HG03469 (cell line): Measurements from ENCODE around the gene PRKCA.
"Not testable (repeated sequence)": the region's sequence is repeated elsewhere in the genome, so short reads cannot be mapped to it uniquely, and the experiment has no call there.

ENCODE experiments used
- ATAC-seq: cut with Tn5 transposase; IDR thresholded peaks from one replicate; pipeline ENCODE4 v1.9.1; 2021; ENCODE audit warnings: mild to moderate bottlenecking, moderate library complexity, moderate number of reproducible peaks; ENCODE audit not compliant: unreplicated experiment

Gene PRKCA

DNA sequence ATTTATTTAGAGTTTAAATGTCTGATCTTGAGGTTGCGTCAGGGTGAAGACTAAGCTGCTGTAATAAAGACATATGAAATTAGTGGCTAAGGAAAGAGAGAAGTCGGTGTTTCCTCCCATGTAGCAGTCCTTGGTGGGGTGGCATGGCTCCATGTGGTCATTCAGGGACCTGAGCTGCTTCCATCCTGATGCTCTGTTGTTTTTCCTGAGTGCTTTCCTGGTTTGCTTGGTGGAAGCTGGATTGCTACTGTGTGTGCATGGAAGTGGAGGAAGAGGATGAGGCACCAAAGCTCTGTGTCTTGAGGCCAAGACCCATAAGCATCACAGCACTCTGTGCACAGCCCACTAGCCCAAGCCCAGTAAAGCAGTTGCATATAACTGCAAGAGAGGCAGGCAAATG, 290.7 kb downstream of the PRKCA start:
- ATAC-seq: no peak

GRCh38 chr17:66595893-66596292, 293.5 kb downstream of the PRKCA start:
- no peak for ATAC-seq

DNA sequence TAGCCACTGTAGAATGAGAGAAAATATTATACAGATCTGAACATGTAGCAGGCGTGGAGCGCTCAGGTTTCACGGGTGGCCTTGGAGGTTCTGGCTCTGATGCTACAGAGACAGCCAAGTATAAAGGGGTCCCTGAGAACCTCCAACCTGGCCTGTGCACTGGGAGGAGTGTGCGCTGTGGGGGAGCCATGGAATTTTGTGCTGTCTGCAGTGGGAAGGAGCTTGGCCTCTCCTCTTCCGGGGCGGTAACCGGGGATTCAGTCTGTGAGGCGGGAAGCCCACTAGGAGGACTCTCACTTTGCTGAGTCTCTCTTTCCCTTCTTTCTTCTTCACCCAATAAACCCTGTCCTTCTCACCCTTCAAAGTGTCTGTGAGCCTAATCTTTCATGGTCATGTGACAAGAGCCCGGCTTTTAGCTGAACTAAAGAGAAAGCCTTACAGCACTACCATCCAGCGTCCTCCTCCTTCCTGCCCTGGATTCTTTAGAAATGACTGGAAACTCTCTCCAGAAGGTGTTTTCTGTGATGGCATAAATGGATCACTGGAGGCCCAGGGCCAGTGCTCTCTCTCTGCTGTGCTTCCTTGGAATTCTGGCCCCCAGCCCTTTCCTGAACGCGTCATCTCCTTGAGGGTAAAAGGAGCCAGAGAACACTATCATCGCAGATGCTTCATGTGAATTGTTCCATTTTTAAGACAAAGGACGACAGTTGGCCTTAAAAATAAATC, 300.4 kb downstream of the PRKCA start:
- no peak for ATAC-seq

DNA sequence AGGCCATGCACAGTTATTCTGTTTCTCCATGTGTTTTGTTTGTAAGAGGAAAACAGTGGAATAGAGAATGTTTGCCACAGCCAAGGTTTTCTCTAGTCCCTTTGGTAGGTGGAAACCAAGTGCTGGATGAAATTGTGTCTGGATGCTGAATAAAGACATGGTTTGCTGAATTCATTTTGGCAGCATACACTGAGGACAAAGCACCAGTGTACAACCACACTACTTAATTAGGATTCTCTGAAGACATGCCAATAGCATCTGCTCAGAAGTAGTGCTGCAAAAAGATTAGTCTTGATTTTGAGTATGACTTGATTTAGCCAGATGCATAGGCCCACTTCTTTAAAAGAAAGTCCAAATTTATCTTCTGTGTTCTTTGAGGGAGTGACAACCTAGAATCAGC, 302.0 kb downstream of the PRKCA start:
- ATAC-seq: no peak

- ATAC-seq: no peak
Observed at GRCh38 chr17:66605541-66605940, 303.1 kb downstream of the PRKCA start.

DNA sequence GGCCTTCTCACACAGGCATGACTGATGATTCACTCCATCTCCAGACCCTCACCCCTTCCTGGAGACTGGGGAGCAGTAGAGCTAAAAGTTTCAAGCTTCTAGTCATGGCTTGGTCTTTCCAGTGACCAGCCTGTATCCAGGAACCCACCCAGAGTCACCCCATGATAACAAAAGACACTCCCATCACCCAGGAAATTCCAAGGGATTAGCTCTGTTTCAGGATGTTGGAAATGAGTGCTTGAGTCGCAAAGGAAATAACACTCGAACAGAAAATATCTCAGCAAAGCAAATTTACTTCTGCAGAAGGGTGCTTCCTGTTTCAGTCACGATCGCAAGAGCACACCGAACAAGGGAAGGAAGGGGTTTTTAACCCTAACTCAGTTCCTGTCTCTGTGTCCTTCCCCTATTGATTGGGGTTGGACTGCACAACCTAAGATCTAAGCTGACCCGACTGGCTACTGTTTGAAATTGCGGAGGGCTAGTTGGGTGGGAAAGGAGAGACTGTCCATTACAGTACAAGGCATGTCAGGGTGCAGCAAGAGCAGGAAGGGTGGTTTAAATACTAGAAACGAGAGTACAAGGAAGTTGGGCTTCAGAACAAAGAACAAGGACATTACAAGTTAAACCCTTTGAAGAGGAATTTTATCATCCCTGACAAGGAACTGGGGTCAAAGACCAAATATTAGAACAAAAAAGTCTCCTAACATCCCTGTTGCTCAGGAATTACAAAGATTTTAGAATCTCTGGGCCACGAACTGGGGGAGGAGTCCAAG, 308.1 kb downstream of the PRKCA start:
- no peak for ATAC-seq

DNA sequence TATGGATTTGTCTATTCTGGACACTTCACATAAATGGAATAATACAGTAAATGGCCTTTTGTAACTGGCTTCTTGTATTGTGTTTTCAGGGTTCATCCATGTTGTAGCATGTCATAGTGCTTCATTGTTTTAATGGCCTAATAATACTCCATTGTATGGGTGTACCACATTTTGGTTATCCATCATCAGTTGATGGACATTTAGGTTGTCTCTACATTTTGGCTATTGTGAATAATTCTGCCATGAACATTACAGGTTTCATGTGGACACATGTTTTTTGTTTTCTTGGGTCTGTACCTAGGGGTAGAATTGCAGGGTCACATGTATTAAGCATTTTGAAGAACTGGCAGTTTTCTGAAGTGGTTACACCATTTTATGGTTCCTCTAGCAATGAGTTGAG, 309.0 kb downstream of the PRKCA start:
- ATAC-seq: no peak

- no peak for ATAC-seq
Observed at GRCh38 chr17:66612993-66613392, 310.6 kb downstream of the PRKCA start.

DNA sequence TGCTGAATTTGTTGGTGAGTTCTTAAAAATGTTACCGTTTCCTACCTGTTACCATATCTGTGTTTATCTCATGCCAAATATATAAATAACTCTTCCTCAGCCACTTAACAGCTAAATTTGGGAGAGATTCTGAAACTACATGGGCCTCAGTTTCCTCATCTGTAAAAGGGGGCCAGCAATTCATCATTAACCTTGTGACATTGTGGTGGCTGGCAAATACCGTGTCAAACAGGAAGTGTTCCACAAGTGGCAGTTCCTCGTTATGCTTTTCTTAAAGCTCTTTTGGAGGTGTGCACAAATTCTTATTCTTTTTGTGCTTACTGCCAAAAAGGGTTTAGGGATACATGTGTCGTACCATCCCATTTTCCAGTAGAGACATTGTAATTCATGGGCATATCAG, 312.1 kb downstream of the PRKCA start:
- no peak for ATAC-seq

GRCh38 chr17:66619206-66619605, 316.8 kb downstream of the PRKCA start:
- ATAC-seq: no peak

- ATAC-seq: no peak
Observed at GRCh38 chr17:66620528-66620927, 318.1 kb downstream of the PRKCA start.

DNA sequence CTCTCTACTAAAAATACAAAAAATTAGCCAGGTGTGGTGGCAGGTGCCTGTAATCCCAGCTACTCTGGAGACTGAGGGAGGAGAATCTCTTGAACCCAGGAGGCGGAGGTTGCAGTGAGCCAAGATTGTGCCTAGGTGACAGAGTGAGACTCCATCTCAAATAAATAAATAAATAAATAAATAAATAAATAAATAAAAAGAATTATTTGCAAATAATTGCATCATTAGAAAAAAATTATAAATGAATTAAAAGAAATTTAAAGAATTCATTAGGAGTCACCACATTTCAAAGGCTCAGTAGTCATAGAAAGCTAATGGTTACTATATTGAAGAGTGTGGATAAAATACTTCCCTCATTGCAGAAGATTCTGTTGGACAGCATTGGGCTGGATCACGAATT, 322.2 kb downstream of the PRKCA start:
- not testable (repeated sequence) for ATAC-seq

GRCh38 chr17:66625311-66625767, 322.9 kb downstream of the PRKCA start:
- ATAC-seq: no peak

DNA sequence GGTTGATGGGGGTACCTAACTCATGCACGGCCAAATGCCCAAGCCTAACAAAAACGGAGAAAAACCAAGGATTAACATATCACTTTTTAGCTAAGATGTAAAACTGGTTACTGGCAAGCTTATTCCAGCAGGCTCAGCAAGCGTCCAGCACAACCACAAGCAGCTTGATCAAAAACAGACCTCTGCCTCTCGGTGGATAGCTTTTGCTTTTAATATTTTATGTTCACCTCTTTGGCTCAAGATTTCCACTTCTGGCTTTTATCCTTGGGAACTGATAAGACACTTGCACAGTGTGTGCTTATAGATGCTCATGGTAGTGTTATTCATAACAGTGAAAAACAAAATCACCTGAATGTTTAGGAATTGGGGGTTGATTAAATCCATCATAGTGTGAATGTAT, 325.6 kb downstream of the PRKCA start:
- no peak for ATAC-seq

DNA sequence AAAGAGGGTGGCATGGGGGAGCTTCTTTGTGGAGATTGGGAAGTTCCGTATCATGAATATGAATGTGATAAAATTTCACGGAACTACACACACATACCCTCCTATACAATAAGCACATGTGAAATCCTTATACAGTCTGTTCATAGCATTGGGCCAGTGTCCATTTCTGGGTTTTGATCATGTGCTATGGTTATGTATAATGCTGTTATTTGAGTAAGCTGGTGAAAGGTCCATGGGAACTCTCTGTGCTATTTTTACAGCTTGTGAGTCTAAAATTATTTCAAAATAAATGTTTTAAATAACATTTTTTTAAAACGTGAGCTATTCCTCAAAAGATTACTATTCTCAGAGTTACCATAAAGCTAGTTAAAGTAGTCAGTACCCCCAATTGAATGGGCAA, 327.3 kb downstream of the PRKCA start:
- ATAC-seq: no peak

- ATAC-seq: no peak
Observed at GRCh38 chr17:66630379-66630778, 328.0 kb downstream of the PRKCA start.

DNA sequence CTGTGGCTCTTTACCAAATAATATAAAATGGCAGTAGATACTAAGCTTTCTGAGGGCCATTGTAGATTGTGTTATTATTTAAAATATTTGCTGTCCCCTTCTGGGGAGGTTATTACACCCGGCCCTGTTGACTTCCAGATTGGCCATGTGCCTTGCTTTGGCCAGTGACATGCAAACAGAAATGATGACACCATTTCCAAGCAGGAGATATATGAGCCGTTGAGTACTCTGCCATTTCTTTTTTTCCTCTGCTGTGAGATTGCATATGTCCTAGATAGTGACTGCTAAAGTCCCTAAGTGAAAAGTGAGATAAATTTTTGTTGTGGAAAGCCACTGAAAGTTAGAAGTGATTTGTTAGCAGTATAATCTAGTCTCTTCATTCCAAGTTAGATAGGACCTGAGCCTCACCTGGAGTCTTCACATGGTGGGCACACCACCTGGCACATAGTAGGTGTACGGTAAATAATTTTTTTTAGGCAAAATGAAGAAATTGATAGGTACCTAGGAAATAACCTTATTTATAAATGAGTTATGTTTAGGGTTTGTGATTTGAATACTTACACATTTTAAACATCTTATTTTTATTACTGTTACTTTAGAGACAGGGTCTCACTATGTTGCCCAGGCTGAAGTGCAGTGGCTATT, 328.5 kb downstream of the PRKCA start:
- ATAC-seq: no peak

GRCh38 chr17:66632731-66633130, 330.3 kb downstream of the PRKCA start:
- ATAC-seq: no peak

DNA sequence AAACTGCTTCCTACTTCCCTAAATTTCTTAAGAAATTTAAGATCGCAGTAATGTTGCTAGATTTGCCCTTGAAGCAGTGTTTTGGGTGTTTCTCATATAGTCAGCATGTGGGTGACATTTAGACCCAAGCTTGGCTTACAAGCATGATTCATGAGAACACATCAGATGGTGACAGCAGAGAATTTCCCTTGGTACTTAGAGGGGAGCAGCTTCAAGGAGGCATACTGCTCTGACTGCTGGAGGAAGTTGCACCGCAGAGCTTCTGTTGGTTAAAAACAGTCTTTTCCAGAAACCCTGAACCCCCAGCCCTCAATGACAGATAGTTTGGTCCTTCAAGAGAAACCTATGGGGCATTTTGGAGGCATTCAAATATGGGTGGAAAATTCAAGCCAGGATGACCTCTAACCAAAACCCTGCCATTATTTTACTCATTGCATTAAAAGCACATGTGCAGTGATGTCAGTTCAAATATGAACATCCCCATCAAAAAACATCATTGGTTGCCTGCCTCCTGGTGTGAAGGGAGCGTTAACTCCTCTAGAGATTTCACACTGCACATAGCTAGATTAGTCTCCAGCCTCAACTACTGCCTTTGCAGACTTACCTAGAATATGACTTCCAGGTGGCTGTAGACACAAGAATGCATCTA, 331.0 kb downstream of the PRKCA start:
- no peak for ATAC-seq

GRCh38 chr17:66634193-66634592, 331.8 kb downstream of the PRKCA start:
- ATAC-seq: no peak

DNA sequence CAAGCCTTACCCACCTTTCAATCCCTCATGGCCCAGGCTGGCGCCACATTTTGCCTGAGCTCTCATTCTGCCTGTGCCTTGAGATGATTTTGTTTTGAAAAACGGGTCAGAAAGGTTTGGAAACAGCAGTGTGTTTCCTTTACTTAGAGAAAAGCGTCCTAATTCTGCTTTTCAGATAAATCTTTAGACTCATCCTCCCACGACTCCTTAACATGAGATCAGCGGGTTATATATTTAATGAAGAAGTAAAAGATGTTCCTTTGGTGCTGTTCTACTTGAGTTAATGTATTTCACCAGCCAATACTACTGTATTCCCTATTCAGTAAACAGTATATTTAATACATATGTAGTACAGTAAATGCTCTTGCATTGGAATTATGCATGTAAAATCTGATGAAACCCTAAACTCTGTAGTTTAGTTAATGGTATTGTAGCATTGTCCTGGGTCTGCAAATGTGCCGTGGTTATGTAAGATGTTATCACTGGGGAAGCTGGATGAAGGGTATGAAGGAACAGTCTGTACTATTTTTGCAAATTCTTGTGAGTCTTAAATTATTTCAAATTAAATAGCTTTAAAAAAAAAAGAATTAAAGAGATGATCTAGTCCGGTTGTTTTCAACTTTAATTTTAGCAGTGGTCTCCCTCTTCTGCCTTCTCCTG, 333.1 kb downstream of the PRKCA start:
- no peak for ATAC-seq
